CD14-positive monocyte (primary cell): ENCODE results near the gene MINK1. TPM values are rescaled to one million over a fixed set of nuclear protein-coding genes. Genes with fewer than 3 reads are reported as not detected.
A peak's percentile ranks its signal among the peaks of the same experiment; 100 is the strongest.

ENCODE experiments used
- DNase-seq, 3 donors: peaks; one replicate each; pipeline ENCODE4 v3.0.0-alpha.2; 2011 to 2022
- H2AFZ ChIP-seq: 2 replicates; pipeline ENCODE4 v1.6.0; 2012; ENCODE audit warnings: mild to moderate bottlenecking, low read depth, low read length, inconsistent platforms; ENCODE audit not compliant: insufficient read depth, poor library complexity, severe bottlenecking
- H3K27ac ChIP-seq, 2 donors: 1 replicate in 1 of 2; 2 replicates in 1 of 2; pipeline ENCODE4 v1.5.1; 2012 to 2013; ENCODE audit warnings: low read length in 2 of 2, control low read depth in 1 of 2, inconsistent platforms in 1 of 2, low read depth in 1 of 2, mild to moderate bottlenecking in 1 of 2
- H3K27me3 ChIP-seq, 2 donors: one replicate each; pipeline versions ENCODE4 v1.6.0 to v1.6.1; 2011 to 2013; ENCODE audit warnings: low read length in 2 of 2; ENCODE audit not compliant: control insufficient read depth in 2 of 2, insufficient read depth in 2 of 2
- H3K36me3 ChIP-seq, 2 donors: replicated peaks in 1 of 2; 1 replicate in 1 of 2; 2 replicates in 1 of 2; pipeline versions ENCODE4 v1.5.1 to v1.6.1; 2012 to 2013; ENCODE audit warnings: low read length in 2 of 2, control low read depth in 1 of 2, inconsistent platforms in 1 of 2, mild to moderate bottlenecking in 1 of 2; ENCODE audit not compliant: insufficient read depth in 2 of 2, control insufficient read depth in 1 of 2
- H3K4me1 ChIP-seq, 2 donors: 1 replicate in 1 of 2; 2 replicates in 1 of 2; pipeline versions ENCODE4 v1.5.1 to v1.6.1; 2012 to 2013; ENCODE audit warnings: low read length in 2 of 2, control low read depth in 1 of 2, inconsistent platforms in 1 of 2, mild to moderate bottlenecking in 1 of 2, moderate library complexity in 1 of 2; ENCODE audit not compliant: insufficient read depth in 2 of 2, control insufficient read depth in 1 of 2
- H3K4me2 ChIP-seq: replicated peaks from 2 replicates; pipeline ENCODE3; 2012; ENCODE audit warnings: low read length, moderate library complexity, mild to moderate bottlenecking; ENCODE audit not compliant: poor library complexity, severe bottlenecking; ENCODE audit errors: extremely low read depth
- H3K4me3 ChIP-seq, 3 experiments: fragments of 200-600 bp in 1 of 3; sonication (generic) in 1 of 3; replicated peaks in 1 of 3; 1 replicate in 2 of 3; 2 replicates in 1 of 3; pipeline ENCODE4 v1.5.1; 2011 to 2013; ENCODE audit warnings: low read length in 3 of 3, mild to moderate bottlenecking in 3 of 3, control low read depth in 2 of 3, low read depth in 2 of 3, inconsistent platforms in 1 of 3, moderate library complexity in 1 of 3
- H3K79me2 ChIP-seq: 2 replicates; pipeline ENCODE4 v1.6.0; 2012; ENCODE audit warnings: mild to moderate bottlenecking, control low read depth, inconsistent platforms, low read length, moderate library complexity; ENCODE audit not compliant: insufficient read depth
- H3K9ac ChIP-seq: 2 replicates; pipeline ENCODE4 v1.6.0; 2017; ENCODE audit warnings: low read length, mild to moderate bottlenecking; ENCODE audit not compliant: insufficient read depth, poor library complexity, severe bottlenecking
- H3K9me3 ChIP-seq, 2 donors: replicated peaks in 1 of 2; 1 replicate in 1 of 2; 2 replicates in 1 of 2; pipeline versions ENCODE4 v1.5.1 to v1.6.1; 2012 to 2013; ENCODE audit warnings: low read length in 2 of 2, control low read depth in 1 of 2; ENCODE audit not compliant: control insufficient read depth in 1 of 2, insufficient read depth in 1 of 2
- H4K20me1 ChIP-seq: 2 replicates; pipeline ENCODE4 v1.6.0; 2012; ENCODE audit warnings: mild to moderate bottlenecking, low read length, control low read depth, moderate library complexity; ENCODE audit not compliant: insufficient read depth
- H3K27ac Mint-ChIP-seq, 7 donors: one replicate each; pipeline ENCODE4 v1.8.0; 2020; ENCODE audit warnings: mild to moderate bottlenecking in 7 of 7, mixed read lengths in 7 of 7, moderate library complexity in 6 of 7, inconsistent platforms in 2 of 7
- H3K27me3 Mint-ChIP-seq, 3 donors: one replicate each; pipeline ENCODE4 v1.8.0; 2021 to 2022; ENCODE audit warnings: low read depth in 3 of 3, mild to moderate bottlenecking in 3 of 3, mixed read lengths in 3 of 3, moderate library complexity in 3 of 3, inconsistent platforms in 1 of 3
- H3K36me3 Mint-ChIP-seq, 2 donors: one replicate each; pipeline ENCODE4 v1.8.0; 2020; ENCODE audit warnings: mixed read lengths in 2 of 2, inconsistent platforms in 1 of 2, mild to moderate bottlenecking in 1 of 2
- H3K4me1 Mint-ChIP-seq: one replicate; pipeline ENCODE4 v1.8.0; 2020; ENCODE audit warnings: mild to moderate bottlenecking, mixed read lengths
- H3K4me3 Mint-ChIP-seq, 2 donors: one replicate each; pipeline ENCODE4 v1.8.0; 2020; ENCODE audit warnings: mild to moderate bottlenecking in 2 of 2, mixed read lengths in 2 of 2, moderate library complexity in 1 of 2
- H3K9me3 Mint-ChIP-seq, 7 donors: one replicate each; pipeline ENCODE4 v1.8.0; 2020 to 2022; ENCODE audit warnings: mixed read lengths in 7 of 7, mild to moderate bottlenecking in 6 of 7, moderate library complexity in 6 of 7, inconsistent platforms in 2 of 7
- CTCF ChIP-seq: fragments of 200-600 bp; IDR thresholded peaks from one replicate; pipeline ENCODE4 v1.8.0; 2022; ENCODE audit warnings: antibody characterized with exemption, mild to moderate bottlenecking
- WGBS: methylation state at CpG from one replicate; pipeline ENCODE4 v1.1.5; 2013; ENCODE audit warnings: missing lambda C conversion rate; ENCODE audit not compliant: insufficient coverage; 5-methylcytosine and 5-hydroxymethylcytosine counted together
- intact Hi-C, 2 donors: fragments of 100-400 bp; cut with micrococcal nuclease; formaldehyde crosslinking; loops; one replicate each; pipeline versions ENCODE4 v1.15.0 to v1.15.1; 2023
- polyA plus RNA-seq, 3 donors: library from polyadenylated mRNA; depleted of rRNA in 1 of 3; unstranded in 2 of 3; stranded (reverse) in 1 of 3; fragments of 300-500 nt in 2 of 3; fragments of >200 nt in 1 of 3; fragmentation: Illumina TruSeq in 2 of 3; gene quantifications; 1 replicate in 2 of 3; 2 replicates in 1 of 3; pipeline ENCODE4 v1.2.3, GENCODE V29; 2012 to 2021

Gene MINK1
- polyA plus RNA-seq, 3 donors: 3.2 to 159 (median 7.2) TPM

- H3K36me3 Mint-ChIP-seq: peaks cover 43% of the 10 kb centered on the region in 2 donors
- Histone ChIP-seq H3K4me3 (no peak overlapping the region), H3K9me3 (no peaks in the 10 kb centered on the region), H3K79me2 (peaks cover 52% of the 10 kb centered on the region), H3K36me3 (peaks cover 28 to 37% of the 10 kb centered on the region in 2 donors), H3K27me3 (no peaks in the 10 kb centered on the region), H3K27ac (peak overlapping the region in 1 of 2 donors; percentile 94), H3K9ac (no peak overlapping the region), H3K4me1 (peaks cover 52 to 59% of the 10 kb centered on the region in 2 donors), H2AFZ (no peak overlapping the region), H3K4me2 (no peak overlapping the region), H4K20me1 (peaks cover 41% of the 10 kb centered on the region)
- 88% methylated on average over 3 of the region's 11 CpGs for WGBS
- peak overlapping the region in 2 of 7 donors; percentile 26 to 73 for H3K27ac Mint-ChIP-seq
- no peak overlapping the region for H3K4me3 Mint-ChIP-seq
- intact Hi-C loops: loop anchor here in 1 of 2 donors (5.0 kb wide), 1 partner anchor 39 kb away; no protein-coding TSS in a partner anchor
- no peak for DNase-seq
- H3K9me3 Mint-ChIP-seq: no peaks in the 10 kb centered on the region
- H3K4me1 Mint-ChIP-seq: peaks cover 59% of the 10 kb centered on the region
- peaks cover 6 to 11% (median 7%) of the 10 kb centered on the region in 3 donors for H3K27me3 Mint-ChIP-seq
- no peak for TF ChIP-seq CTCF
These were observed 104.9 kb downstream of the MINK1 start for GRCh38 chr17:4938069-4938491.

DNA sequence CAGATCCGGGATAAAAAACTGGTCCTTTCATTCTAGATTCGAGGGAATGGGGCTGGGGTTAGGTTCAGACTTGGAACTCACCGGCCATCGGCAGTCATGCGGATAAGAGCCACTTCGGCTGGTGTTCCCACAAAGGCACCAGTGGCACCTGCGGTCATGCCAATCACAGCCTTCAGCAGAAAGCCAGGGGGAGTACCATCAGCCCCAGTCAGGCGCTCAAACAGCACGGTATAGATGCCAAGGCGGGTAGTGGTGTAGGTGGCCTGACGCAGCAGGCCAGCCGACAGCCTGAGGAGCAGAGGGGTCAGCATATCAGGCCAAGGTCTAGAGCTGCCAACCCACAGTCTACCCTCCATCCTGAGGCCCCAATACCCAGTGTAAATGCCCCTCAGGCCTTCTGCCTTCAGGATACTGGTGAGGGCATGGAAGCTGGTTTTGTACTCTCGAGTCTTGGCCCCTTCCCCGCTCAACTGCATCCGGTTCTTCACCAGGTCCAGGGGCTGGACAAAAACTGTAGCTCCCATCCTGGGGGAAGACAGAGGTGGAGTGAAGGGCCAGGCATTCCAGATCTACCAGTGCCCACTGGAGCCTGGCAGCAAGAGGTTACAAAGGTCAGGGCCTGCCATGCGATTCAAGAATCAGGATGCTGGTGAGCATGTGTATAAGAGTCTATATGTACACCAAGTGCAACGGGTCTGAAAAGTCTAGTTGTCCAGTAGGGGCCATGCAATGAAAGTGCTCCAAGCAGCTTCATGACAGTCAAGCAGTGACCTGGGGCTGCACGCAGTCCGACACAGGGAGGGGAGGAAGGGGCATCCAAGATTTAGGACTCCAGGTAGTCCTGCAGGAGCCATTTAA, 105.8 kb downstream of the MINK1 start:
- no peak for DNase-seq
- peak overlapping the region; percentile 89 for H3K4me2 ChIP-seq

More for the DNA sequence above, 105.8 kb downstream of the MINK1 start:
- H3K27me3 Mint-ChIP-seq: peaks cover under 1 to 5% (median 4%) of the 10 kb centered on the region in 3 donors
- H3K9ac ChIP-seq: peak overlapping the region; percentile 89
- H3K4me1 ChIP-seq: peaks cover 53 to 59% of the 10 kb centered on the region in 2 donors
- intact Hi-C loops: loop anchor here in 1 of 2 donors (5.0 kb wide), 1 partner anchor 38 kb away; no protein-coding TSS in a partner anchor
- H3K36me3 ChIP-seq: peaks cover 33 to 44% of the 10 kb centered on the region in 2 donors
- peaks cover 60% of the 10 kb centered on the region for H3K4me1 Mint-ChIP-seq
- H4K20me1 ChIP-seq: peaks cover 50% of the 10 kb centered on the region
- H3K27ac ChIP-seq: peak overlapping the region; percentile 94
- H3K4me3 ChIP-seq: peak overlapping the region; percentile 76 to 94 (median 78)
- no peaks in the 10 kb centered on the region for H3K9me3 ChIP-seq
- peak overlapping the region; percentile 87 for H2AFZ ChIP-seq
- H3K79me2 ChIP-seq: peaks cover 60% of the 10 kb centered on the region
- 64% methylated on average over 16 of the region's 19 CpGs for WGBS
- peak overlapping the region; percentile 89 to 96 (median 92) for H3K27ac Mint-ChIP-seq
- H3K4me3 Mint-ChIP-seq: peak overlapping the region; percentile 90 to 95
- peaks cover 48 to 50% of the 10 kb centered on the region in 2 donors for H3K36me3 Mint-ChIP-seq
- no peaks in the 10 kb centered on the region for H3K27me3 ChIP-seq
- no peak for TF ChIP-seq CTCF
- H3K9me3 Mint-ChIP-seq: no peaks in the 10 kb centered on the region
